Uterus (tissue), 2 donors: Measurements from ENCODE around the gene SERPINA1.
"Not testable (repeated sequence)": the region's sequence is repeated elsewhere in the genome, so short reads cannot be mapped to it uniquely, and the experiment has no call there.

Experiments
- CTCF ChIP-seq, 4 experiments: fragments of 200-600 bp in 2 of 4; fragments of 450-650 bp in 2 of 4; sonication (generic) in 2 of 4; IDR thresholded peaks; one replicate each; pipeline ENCODE4 v1.5.1; 2016 to 2019; ENCODE audit warnings: antibody characterized with exemption in 4 of 4, mild to moderate bottlenecking in 2 of 4, moderate library complexity in 1 of 4
- POLR2A ChIP-seq, 2 donors: fragments of 450-650 bp; IDR thresholded peaks; one replicate each; pipeline ENCODE4 v1.6.1; 2016; ENCODE audit warnings: antibody characterized with exemption in 2 of 2, mild to moderate bottlenecking in 1 of 2, moderate library complexity in 1 of 2

- not testable (repeated sequence) for TF ChIP-seq CTCF, POLR2A (IDR thresholded peaks at IDR 0.05)
These were observed 29.2 kb upstream of the SERPINA1 start for GRCh38 chr14:94417497-94418205.
